Neural progenitor cell (in vitro differentiated cells): ENCODE results near the gene RNPEPL1. TPM values are rescaled to one million over a fixed set of nuclear protein-coding genes. Genes with fewer than 3 reads are reported as not detected.

ENCODE experiments used
- DNase-seq: peaks from one replicate; pipeline ENCODE4 v3.0.0-alpha.2; 2016; ENCODE audit warnings: low spot score
- H2AFZ ChIP-seq: fragments of 200-600 bp; sonication (generic); replicated peaks from 2 replicates; pipeline ENCODE4 v1.6.1; 2016; ENCODE audit warnings: antibody characterized with exemption
- H3F3A ChIP-seq: fragments of 200-600 bp; sonication (generic); 2 replicates; pipeline ENCODE4 v1.6.1; 2016; ENCODE audit warnings: antibody characterized with exemption, low read depth
- H3K27ac ChIP-seq: fragments of 200-600 bp; sonication (generic); 2 replicates; pipeline ENCODE4 v1.5.1; 2016; ENCODE audit warnings: mild to moderate bottlenecking
- H3K27me3 ChIP-seq: fragments of 200-600 bp; sonication (generic); 2 replicates; pipeline ENCODE4 v1.6.1; 2016; ENCODE audit warnings: mild to moderate bottlenecking, moderate library complexity
- H3K36me3 ChIP-seq: fragments of 200-600 bp; sonication (generic); 2 replicates; pipeline ENCODE4 v1.5.1; 2016
- H3K4me1 ChIP-seq: fragments of 200-600 bp; sonication (generic); 2 replicates; pipeline ENCODE4 v1.6.1; 2016; ENCODE audit warnings: mixed run types
- H3K4me2 ChIP-seq: fragments of 200-600 bp; sonication (generic); 2 replicates; pipeline ENCODE4 v1.6.1; 2016
- H3K4me3 ChIP-seq: fragments of 200-600 bp; sonication (generic); 2 replicates; pipeline ENCODE4 v1.5.1; 2016
- H3K79me2 ChIP-seq: fragments of 200-600 bp; sonication (generic); 2 replicates; pipeline ENCODE4 v1.6.1; 2016; ENCODE audit warnings: low read depth
- H3K9ac ChIP-seq: fragments of 200-600 bp; sonication (generic); 2 replicates; pipeline ENCODE4 v1.6.1; 2016
- H3K9me3 ChIP-seq: fragments of 200-600 bp; sonication (generic); 2 replicates; pipeline ENCODE4 v1.5.1; 2016; ENCODE audit warnings: low read depth
- H4K20me1 ChIP-seq: fragments of 200-600 bp; sonication (generic); 2 replicates; pipeline ENCODE4 v1.6.1; 2016; ENCODE audit warnings: low read depth
- H3K27ac Mint-ChIP-seq: 3 replicates; pipeline ENCODE4 v1.8.0; 2021; ENCODE audit warnings: mixed read lengths
- H3K27me3 Mint-ChIP-seq: 2 replicates; pipeline ENCODE4 v1.8.0; 2022; ENCODE audit warnings: low read depth, mild to moderate bottlenecking, inconsistent platforms, moderate library complexity, mixed read lengths; ENCODE audit not compliant: insufficient read depth
- H3K36me3 Mint-ChIP-seq: 3 replicates; pipeline ENCODE4 v1.8.0; 2021; ENCODE audit warnings: mixed read lengths
- H3K4me1 Mint-ChIP-seq: 3 replicates; pipeline ENCODE4 v1.8.0; 2021; ENCODE audit warnings: mixed read lengths
- H3K4me3 Mint-ChIP-seq: 3 replicates; pipeline ENCODE4 v1.8.0; 2021; ENCODE audit warnings: mild to moderate bottlenecking, moderate library complexity, mixed read lengths
- H3K9me3 Mint-ChIP-seq: 3 replicates; pipeline ENCODE4 v1.8.0; 2020; ENCODE audit warnings: mixed read lengths
- EZH2 ChIP-seq: fragments of 200-600 bp; sonication (generic); IDR thresholded peaks from 2 replicates; pipeline ENCODE4 v1.6.1; 2017; ENCODE audit warnings: antibody characterized with exemption, mild to moderate bottlenecking, moderate library complexity
- EZH2phosphoT487 ChIP-seq: fragments of 200-600 bp; sonication (generic); IDR thresholded peaks from 2 replicates; pipeline ENCODE4 v1.6.1; 2017; ENCODE audit warnings: antibody characterized with exemption
- total RNA-seq: library from RNA; depleted of rRNA; stranded (reverse); fragments of >200 nt; gene quantifications from 2 replicates; pipeline ENCODE4 v1.2.3, GENCODE V29; 2015; ENCODE audit warnings: low replicate concordance
- TF ChIP-seq, protein P1 (sequence below): fragments of 200-600 bp; sonication (generic); IDR thresholded peaks from 2 replicates; pipeline ENCODE4 v1.5.1; 2017; ENCODE audit warnings: antibody characterized with exemption, mild to moderate bottlenecking

The RNPEPL1 gene
- total RNA-seq, 1 donor from 2014 or later: 2.7 TPM

DNA sequence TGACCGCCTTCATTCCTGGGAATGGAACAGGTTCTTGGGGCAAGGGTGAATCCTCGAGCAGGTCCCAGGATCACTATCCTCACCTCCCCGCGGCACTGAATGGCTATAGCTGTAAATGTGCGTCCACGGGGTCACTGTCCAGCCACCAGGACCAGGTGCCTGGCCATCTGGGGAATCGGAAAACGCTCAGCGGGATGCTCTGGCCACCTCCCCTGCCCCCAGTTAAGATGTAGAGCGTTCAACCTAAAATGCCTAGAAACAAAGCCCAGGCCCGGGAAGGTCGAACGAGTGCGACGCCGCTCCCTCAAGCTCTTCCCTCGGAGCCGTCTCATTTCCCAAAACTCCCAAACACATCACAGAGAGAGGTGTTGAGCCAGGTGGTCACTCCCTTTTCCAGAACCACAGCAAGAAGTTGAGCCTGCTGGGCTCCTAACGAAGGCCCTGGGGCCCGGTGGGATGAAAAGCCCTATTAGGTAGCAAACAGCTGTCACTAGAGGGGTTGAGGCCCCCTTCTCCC lies 17.5 kb downstream of the RNPEPL1 start:
- Histone ChIP-seq H4K20me1 (peaks cover 53% of the 10 kb centered on the region), H3K27ac (no peak overlapping the region), H3K79me2 (peaks cover 87% of the 10 kb centered on the region), H3K4me1 (peaks cover 19% of the 10 kb centered on the region), H3K27me3 (no peaks in the 10 kb centered on the region), H3K9ac (peak overlapping the region; percentile 93), H3K4me2 (peak overlapping the region; percentile 91), H3K4me3 (peak overlapping the region; percentile 90), H3F3A (no peaks in the 10 kb centered on the region), H3K9me3 (no peaks in the 10 kb centered on the region), H3K36me3 (no peaks in the 10 kb centered on the region), H2AFZ (peak overlapping the region; percentile 91)
- peaks cover 40% of the 10 kb centered on the region for H3K4me1 Mint-ChIP-seq
- H3K27ac Mint-ChIP-seq: peak overlapping the region; percentile 95
- no peaks in the 10 kb centered on the region for H3K9me3 Mint-ChIP-seq
- H3K36me3 Mint-ChIP-seq: peaks cover 11% of the 10 kb centered on the region
- H3K4me3 Mint-ChIP-seq: peak overlapping the region; percentile 98
- no peaks in the 10 kb centered on the region for H3K27me3 Mint-ChIP-seq
- no peak for TF ChIP-seq EZH2phosphoT487
- TF ChIP-seq, protein P1, sequence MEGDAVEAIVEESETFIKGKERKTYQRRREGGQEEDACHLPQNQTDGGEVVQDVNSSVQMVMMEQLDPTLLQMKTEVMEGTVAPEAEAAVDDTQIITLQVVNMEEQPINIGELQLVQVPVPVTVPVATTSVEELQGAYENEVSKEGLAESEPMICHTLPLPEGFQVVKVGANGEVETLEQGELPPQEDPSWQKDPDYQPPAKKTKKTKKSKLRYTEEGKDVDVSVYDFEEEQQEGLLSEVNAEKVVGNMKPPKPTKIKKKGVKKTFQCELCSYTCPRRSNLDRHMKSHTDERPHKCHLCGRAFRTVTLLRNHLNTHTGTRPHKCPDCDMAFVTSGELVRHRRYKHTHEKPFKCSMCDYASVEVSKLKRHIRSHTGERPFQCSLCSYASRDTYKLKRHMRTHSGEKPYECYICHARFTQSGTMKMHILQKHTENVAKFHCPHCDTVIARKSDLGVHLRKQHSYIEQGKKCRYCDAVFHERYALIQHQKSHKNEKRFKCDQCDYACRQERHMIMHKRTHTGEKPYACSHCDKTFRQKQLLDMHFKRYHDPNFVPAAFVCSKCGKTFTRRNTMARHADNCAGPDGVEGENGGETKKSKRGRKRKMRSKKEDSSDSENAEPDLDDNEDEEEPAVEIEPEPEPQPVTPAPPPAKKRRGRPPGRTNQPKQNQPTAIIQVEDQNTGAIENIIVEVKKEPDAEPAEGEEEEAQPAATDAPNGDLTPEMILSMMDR: no peak
- DNase-seq: peak; percentile 36

- Histone ChIP-seq H3K4me2 (peak within 1 kb of the TSS; percentile 91), H2AFZ (peak within 1 kb of the TSS; percentile 91), H3F3A (no peaks in the 10 kb centered on the region), H3K36me3 (no peaks in the 10 kb centered on the region), H3K4me3 (peak within 1 kb of the TSS; percentile 90), H3K27ac (no peak within 1 kb of the TSS), H3K27me3 (no peaks in the 10 kb centered on the region), H3K9me3 (no peaks in the 10 kb centered on the region), H3K9ac (peak within 1 kb of the TSS; percentile 93), H4K20me1 (peaks cover 48% of the 10 kb centered on the region), H3K79me2 (peaks cover 85% of the 10 kb centered on the region), H3K4me1 (peaks cover 19% of the 10 kb centered on the region)
- TF ChIP-seq EZH2: no peak
- TF ChIP-seq, protein P1: no peak
- Mint-ChIP-seq H3K9me3 (no peaks in the 10 kb centered on the region), H3K27ac (peak within 1 kb of the TSS; percentile 95), H3K36me3 (peaks cover 8% of the 10 kb centered on the region), H3K4me1 (peaks cover 40% of the 10 kb centered on the region), H3K27me3 (no peaks in the 10 kb centered on the region), H3K4me3 (peak within 1 kb of the TSS; percentile 98)
- DNase-seq: peak; percentile 99
These were observed 18.1 kb downstream of the RNPEPL1 start, which contains the start of gene CAPN10 for GRCh38 chr2:240586198-240586918. Gene CAPN10 (plus strand): TSS chr2:240586734. CDS start chr2:240586912, 178 bp downstream.

DNA sequence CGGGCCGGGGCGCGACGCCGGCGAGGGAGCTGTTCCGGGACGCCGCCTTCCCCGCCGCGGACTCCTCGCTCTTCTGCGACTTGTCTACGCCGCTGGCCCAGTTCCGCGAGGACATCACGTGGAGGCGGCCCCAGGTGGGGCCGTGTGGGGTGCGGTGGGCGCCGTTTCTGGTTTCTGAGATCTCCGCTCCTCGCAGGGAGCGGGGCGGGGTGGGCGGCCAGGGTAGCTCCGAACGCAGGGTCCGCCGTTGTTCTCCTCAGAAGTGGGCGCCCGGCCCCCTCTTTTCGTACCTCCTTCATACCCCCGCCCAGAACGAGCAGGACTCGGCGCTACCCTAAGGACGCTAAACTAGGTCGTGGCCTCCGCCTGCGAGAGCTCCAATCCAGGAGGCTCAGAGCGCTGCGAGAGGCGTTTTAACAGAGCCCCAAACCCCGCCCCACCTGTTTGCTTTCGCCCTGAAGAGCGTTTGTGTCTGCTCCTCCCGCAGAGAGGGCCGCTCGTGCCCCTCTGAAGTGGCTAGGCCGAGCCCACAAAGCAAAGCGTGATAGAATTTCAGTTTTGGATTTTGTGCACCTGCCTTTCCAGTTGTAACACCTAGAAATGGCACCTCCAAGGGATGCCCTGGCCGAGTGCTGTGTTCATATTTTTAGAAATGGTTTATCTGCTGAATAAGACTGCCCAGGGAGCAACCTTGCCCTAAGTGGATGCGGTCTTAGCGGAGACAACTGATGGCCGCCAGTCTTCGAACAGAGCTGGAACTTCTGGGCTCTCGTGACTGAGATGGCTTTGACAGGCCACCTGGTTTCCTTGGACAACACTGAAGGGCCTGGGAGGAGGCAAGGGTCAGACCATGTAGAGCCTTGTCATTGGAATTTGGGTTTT lies 18.9 kb downstream of the RNPEPL1 start:
- Histone ChIP-seq H4K20me1 (peaks cover 41% of the 10 kb centered on the region), H3K79me2 (peaks cover 77% of the 10 kb centered on the region)

More for the DNA sequence above, 18.9 kb downstream of the RNPEPL1 start:
- Histone ChIP-seq H3F3A (no peaks in the 10 kb centered on the region), H3K4me1 (peaks cover 19% of the 10 kb centered on the region), H2AFZ (peak overlapping the region; percentile 91), H3K4me2 (peak overlapping the region; percentile 91), H3K9me3 (no peaks in the 10 kb centered on the region), H3K9ac (peak overlapping the region; percentile 64), H3K4me3 (peak overlapping the region; percentile 90), H3K27me3 (no peaks in the 10 kb centered on the region), H3K36me3 (no peaks in the 10 kb centered on the region), H3K27ac (no peak overlapping the region)
- H3K9me3 Mint-ChIP-seq: no peaks in the 10 kb centered on the region
- no peak overlapping the region for H3K27ac Mint-ChIP-seq
- H3K4me3 Mint-ChIP-seq: peak overlapping the region; percentile 95
- TF ChIP-seq EZH2phosphoT487 (no peak), EZH2 (no peak)
- TF ChIP-seq, protein P1: no peak
- no peaks in the 10 kb centered on the region for H3K27me3 Mint-ChIP-seq
- peak; percentile 82 for DNase-seq
- H3K36me3 Mint-ChIP-seq: peaks cover 8% of the 10 kb centered on the region
- peaks cover 38% of the 10 kb centered on the region for H3K4me1 Mint-ChIP-seq
